HepG2 (cell line): Measurements from ENCODE around the gene IL27RA. TPM values are rescaled to one million over a fixed set of nuclear protein-coding genes. Genes with fewer than 3 reads are reported as not detected.
A peak's percentile ranks its signal among the peaks of the same experiment; 100 is the strongest.

ENCODE experiments used
- ATRX ChIP-seq: sonication (generic); formaldehyde crosslinking; IDR thresholded peaks from 2 replicates; pipeline ENCODE4 v1.4.0; 2020; ENCODE audit warnings: missing genetic modification reagents, borderline replicate concordance
- BHLHE40 ChIP-seq: IDR thresholded peaks from 2 replicates; pipeline ENCODE4 v1.6.1; 2011; ENCODE audit warnings: low read length, improper control_type of control experiment
- CCAR2 ChIP-seq: fragments of 200-400 bp; formaldehyde crosslinking; optimal IDR thresholded peaks from 2 replicates; pipeline ENCODE3; 2018; ENCODE audit warnings: low read depth, mild to moderate bottlenecking, low read length, moderate library complexity
- CENPBD1 ChIP-seq: sonication (generic); formaldehyde crosslinking; IDR thresholded peaks from 2 replicates; pipeline ENCODE4 v1.8.0; 2022; ENCODE audit warnings: missing genetic modification reagents, low read depth, mild to moderate bottlenecking, borderline replicate concordance
- EHMT2 ChIP-seq: fragments of 200-600 bp; sonication (generic); IDR thresholded peaks from 2 replicates; pipeline ENCODE4 v1.7.0; 2017; ENCODE audit warnings: antibody characterized with exemption, low read depth, low read length, borderline replicate concordance
- KLF6 ChIP-seq: IDR thresholded peaks from 2 replicates; pipeline ENCODE4 v1.8.0; 2016; ENCODE audit warnings: missing biosample characterization, missing genetic modification reagents
- MZF1 ChIP-seq: sonication (generic); formaldehyde crosslinking; IDR thresholded peaks from 2 replicates; pipeline ENCODE4 v1.8.1; 2023; ENCODE audit warnings: mild to moderate bottlenecking, missing genetic modification reagents, borderline replicate concordance
- NFIC ChIP-seq: IDR thresholded peaks from 2 replicates; pipeline ENCODE4 v1.6.1; 2012; ENCODE audit warnings: mild to moderate bottlenecking, low read length, inconsistent platforms
- SP2 ChIP-seq: sonication (generic); formaldehyde crosslinking; IDR thresholded peaks from 2 replicates; pipeline ENCODE4 v1.5.1; 2020; ENCODE audit warnings: mild to moderate bottlenecking, missing genetic modification reagents
- SPEN ChIP-seq: sonication (generic); formaldehyde crosslinking; IDR thresholded peaks from 2 replicates; pipeline ENCODE4 v1.5.1; 2020; ENCODE audit warnings: low read depth, mild to moderate bottlenecking, missing genetic modification reagents
- TFDP1 ChIP-seq: IDR thresholded peaks from 2 replicates; pipeline ENCODE4 v1.6.1; 2016; ENCODE audit warnings: missing compliant biosample characterization, missing genetic modification reagents, borderline replicate concordance
- ZNF292 ChIP-seq: sonication (generic); formaldehyde crosslinking; IDR thresholded peaks from 2 replicates; pipeline ENCODE4 v1.8.1; 2022; ENCODE audit warnings: mild to moderate bottlenecking, low read depth, missing genetic modification reagents, borderline replicate concordance
- ZNF317 ChIP-seq: sonication (generic); formaldehyde crosslinking; IDR thresholded peaks from 2 replicates; pipeline ENCODE4 v1.5.0; 2020; ENCODE audit warnings: mild to moderate bottlenecking, missing genetic modification reagents
- ZNF629 ChIP-seq: sonication (generic); formaldehyde crosslinking; conservative IDR thresholded peaks from 2 replicates; pipeline ENCODE4 v1.5.0; 2020; ENCODE audit warnings: missing genetic modification reagents
- ZNF672 ChIP-seq: sonication (generic); formaldehyde crosslinking; IDR thresholded peaks from 2 replicates; pipeline ENCODE4 v1.8.1; 2022; ENCODE audit warnings: missing genetic modification reagents
- ZNF766 ChIP-seq: sonication (generic); formaldehyde crosslinking; IDR thresholded peaks from 2 replicates; pipeline ENCODE4 v1.5.0; 2020; ENCODE audit warnings: missing genetic modification reagents, borderline replicate concordance
- ZNF770 ChIP-seq: sonication (generic); formaldehyde crosslinking; IDR thresholded peaks from 2 replicates; pipeline ENCODE4 v1.5.0; 2020; ENCODE audit warnings: mild to moderate bottlenecking, missing genetic modification reagents
- polyA plus RNA-seq, 8 experiments: library from polyadenylated mRNA; depleted of rRNA in 3 of 8; stranded (reverse) in 7 of 8; unstranded in 1 of 8; fragments of >200 nt; fragmentation: Illumina TruSeq in 4 of 8; extraction: Trizol in 4 of 8; gene quantifications; 2 replicates each; pipeline versions ENCODE4 v1.2.1 to v1.2.3, GENCODE V29; 2011 to 2016; ENCODE audit warnings: low read depth in 4 of 8, missing spikeins in 1 of 8, mixed read lengths in 1 of 8; ENCODE audit not compliant: insufficient read depth in 1 of 8
- total RNA-seq, 5 experiments: library from RNA; depleted of rRNA; stranded (reverse); fragments of >200 nt; fragmentation: Illumina TruSeq; extraction: Trizol; gene quantifications; 2 replicates each; pipeline ENCODE4 v1.2.3, GENCODE V29; 2016; ENCODE audit warnings: low read depth in 1 of 5
- TF ChIP-seq, protein P1 (sequence below): sonication (generic); formaldehyde crosslinking; IDR thresholded peaks from 2 replicates; pipeline ENCODE4 v1.5.1; 2020; ENCODE audit warnings: mild to moderate bottlenecking, missing genetic modification reagents, moderate library complexity
- TF ChIP-seq, protein P2 (sequence below): sonication (generic); formaldehyde crosslinking; IDR thresholded peaks from 2 replicates; pipeline ENCODE4 v1.8.0; 2022; ENCODE audit warnings: low read depth, missing genetic modification reagents

Gene IL27RA
- total and polyA plus RNA-seq, 2 of the 13 experiments (the other 11 are each of a cell fraction or from before 2014, with no cell fraction given) = 3.5 to 8.1 TPM

GRCh38 chr19:14073261-14073924 lies 41.8 kb downstream of the IL27RA start (continued):
- no peak for TF ChIP-seq CENPBD1 (CRISPR knock-in tag)
- TF ChIP-seq TFDP1 = peak; percentile 48; the same call in 1 of the 2 replicates
- no peak for TF ChIP-seq ZNF672 (CRISPR knock-in tag)
- TF ChIP-seq ATRX (CRISPR knock-in tag) = no peak
- TF ChIP-seq SP2 (CRISPR knock-in tag) = no peak
- no peak for TF ChIP-seq ZNF770 (CRISPR knock-in tag)
- TF ChIP-seq, protein P1, sequence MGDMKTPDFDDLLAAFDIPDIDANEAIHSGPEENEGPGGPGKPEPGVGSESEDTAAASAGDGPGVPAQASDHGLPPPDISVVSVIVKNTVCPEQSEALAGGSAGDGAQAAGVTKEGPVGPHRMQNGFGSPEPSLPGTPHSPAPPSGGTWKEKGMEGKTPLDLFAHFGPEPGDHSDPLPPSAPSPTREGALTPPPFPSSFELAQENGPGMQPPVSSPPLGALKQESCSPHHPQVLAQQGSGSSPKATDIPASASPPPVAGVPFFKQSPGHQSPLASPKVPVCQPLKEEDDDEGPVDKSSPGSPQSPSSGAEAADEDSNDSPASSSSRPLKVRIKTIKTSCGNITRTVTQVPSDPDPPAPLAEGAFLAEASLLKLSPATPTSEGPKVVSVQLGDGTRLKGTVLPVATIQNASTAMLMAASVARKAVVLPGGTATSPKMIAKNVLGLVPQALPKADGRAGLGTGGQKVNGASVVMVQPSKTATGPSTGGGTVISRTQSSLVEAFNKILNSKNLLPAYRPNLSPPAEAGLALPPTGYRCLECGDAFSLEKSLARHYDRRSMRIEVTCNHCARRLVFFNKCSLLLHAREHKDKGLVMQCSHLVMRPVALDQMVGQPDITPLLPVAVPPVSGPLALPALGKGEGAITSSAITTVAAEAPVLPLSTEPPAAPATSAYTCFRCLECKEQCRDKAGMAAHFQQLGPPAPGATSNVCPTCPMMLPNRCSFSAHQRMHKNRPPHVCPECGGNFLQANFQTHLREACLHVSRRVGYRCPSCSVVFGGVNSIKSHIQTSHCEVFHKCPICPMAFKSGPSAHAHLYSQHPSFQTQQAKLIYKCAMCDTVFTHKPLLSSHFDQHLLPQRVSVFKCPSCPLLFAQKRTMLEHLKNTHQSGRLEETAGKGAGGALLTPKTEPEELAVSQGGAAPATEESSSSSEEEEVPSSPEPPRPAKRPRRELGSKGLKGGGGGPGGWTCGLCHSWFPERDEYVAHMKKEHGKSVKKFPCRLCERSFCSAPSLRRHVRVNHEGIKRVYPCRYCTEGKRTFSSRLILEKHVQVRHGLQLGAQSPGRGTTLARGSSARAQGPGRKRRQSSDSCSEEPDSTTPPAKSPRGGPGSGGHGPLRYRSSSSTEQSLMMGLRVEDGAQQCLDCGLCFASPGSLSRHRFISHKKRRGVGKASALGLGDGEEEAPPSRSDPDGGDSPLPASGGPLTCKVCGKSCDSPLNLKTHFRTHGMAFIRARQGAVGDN (CRISPR knock-in tag) = peak; percentile 52
- TF ChIP-seq ZNF629 (CRISPR knock-in tag) = no peak
- TF ChIP-seq, protein P2, sequence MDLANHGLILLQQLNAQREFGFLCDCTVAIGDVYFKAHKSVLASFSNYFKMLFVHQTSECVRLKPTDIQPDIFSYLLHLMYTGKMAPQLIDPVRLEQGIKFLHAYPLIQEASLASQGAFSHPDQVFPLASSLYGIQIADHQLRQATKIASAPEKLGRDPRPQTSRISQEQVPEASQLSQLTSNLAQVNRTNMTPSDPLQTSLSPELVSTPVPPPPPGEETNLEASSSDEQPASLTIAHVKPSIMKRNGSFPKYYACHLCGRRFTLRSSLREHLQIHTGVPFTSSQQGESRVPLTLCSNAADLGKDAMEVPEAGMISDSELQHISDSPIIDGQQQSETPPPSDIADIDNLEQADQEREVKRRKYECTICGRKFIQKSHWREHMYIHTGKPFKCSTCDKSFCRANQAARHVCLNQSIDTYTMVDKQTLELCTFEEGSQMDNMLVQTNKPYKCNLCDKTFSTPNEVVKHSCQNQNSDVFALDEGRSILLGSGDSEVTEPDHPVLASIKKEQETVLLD (CRISPR knock-in tag) = no peak; the same call in none of the 2 replicates
- TF ChIP-seq CCAR2 = no peak
- TF ChIP-seq KLF6 (CRISPR knock-in tag) = no peak
- no peak; the same call in 1 of the 2 replicates for TF ChIP-seq ZNF766
- TF ChIP-seq BHLHE40 = no peak
- TF ChIP-seq NFIC = no peak
- TF ChIP-seq ZNF317 (CRISPR knock-in tag) = no peak
- no peak for TF ChIP-seq EHMT2
- no peak for TF ChIP-seq SPEN
- no peak for TF ChIP-seq ZNF292 (CRISPR knock-in tag)
- no peak for TF ChIP-seq MZF1 (CRISPR knock-in tag)
